ENCODE measurements around the gene RERG.

RERG gene

GRCh38 chr12:15216036-15216889, 5.0 kb downstream of the RERG start:
- DNase-seq: no peak

GRCh38 chr12:15214851-15215601, 6.2 kb downstream of the RERG start:
- DNase-seq: no peak

- no peak for DNase-seq
These were observed 8.3 kb downstream of the RERG start for GRCh38 chr12:15212930-15213329.

GRCh38 chr12:15209782-15210181, 11.4 kb downstream of the RERG start:
- DNase-seq: no peak

GRCh38 chr12:15208871-15209656, 12.2 kb downstream of the RERG start:
- DNase-seq: no peak

- DNase-seq: no peak
These were observed 13.1 kb downstream of the RERG start for GRCh38 chr12:15208140-15208539.

GRCh38 chr12:15206831-15207389, 14.3 kb downstream of the RERG start:
- no peak for DNase-seq

GRCh38 chr12:15206338-15206737, 14.9 kb downstream of the RERG start:
- DNase-seq: no peak

GRCh38 chr12:15205341-15206010, 15.7 kb downstream of the RERG start:
- DNase-seq: peak in 1 of 2 donors; percentile 23

- no peak for DNase-seq
These were observed 19.8 kb downstream of the RERG start for GRCh38 chr12:15201456-15201855.

- no peak for DNase-seq
These were observed 20.2 kb downstream of the RERG start for GRCh38 chr12:15201056-15201455.

GRCh38 chr12:15200641-15201040, 20.6 kb downstream of the RERG start:
- DNase-seq: no peak

- DNase-seq: no peak
These were observed 21.3 kb downstream of the RERG start for GRCh38 chr12:15199930-15200329.

GRCh38 chr12:15196678-15197505, 24.3 kb downstream of the RERG start:
- DNase-seq: no peak

- no peak for DNase-seq
These were observed 25.0 kb downstream of the RERG start for GRCh38 chr12:15196221-15196620.

GRCh38 chr12:15194456-15195368, 26.5 kb downstream of the RERG start:
- no peak for DNase-seq

- peak in 1 of 2 donors; percentile 45 for DNase-seq
These were observed 27.3 kb downstream of the RERG start for GRCh38 chr12:15193946-15194345.

- no peak for DNase-seq
These were observed 28.5 kb downstream of the RERG start for GRCh38 chr12:15192720-15193119.

- DNase-seq: no peak
These were observed 33.1 kb downstream of the RERG start for GRCh38 chr12:15188127-15188526.

GRCh38 chr12:15186597-15186996, 34.6 kb downstream of the RERG start:
- DNase-seq: no peak
